Fibroblast of the conjunctiva (primary cell): Measurements from ENCODE around the gene SOS1.
A peak's percentile ranks its signal among the peaks of the same experiment; 100 is the strongest.
"Not testable (repeated sequence)": the region's sequence is repeated elsewhere in the genome, so short reads cannot be mapped to it uniquely, and the experiment has no call there.

ENCODE experiments used
- DNase-seq: peaks from one replicate; pipeline ENCODE4 v3.0.0-alpha.2; 2010; ENCODE audit warnings: low read depth

The SOS1 gene

DNA sequence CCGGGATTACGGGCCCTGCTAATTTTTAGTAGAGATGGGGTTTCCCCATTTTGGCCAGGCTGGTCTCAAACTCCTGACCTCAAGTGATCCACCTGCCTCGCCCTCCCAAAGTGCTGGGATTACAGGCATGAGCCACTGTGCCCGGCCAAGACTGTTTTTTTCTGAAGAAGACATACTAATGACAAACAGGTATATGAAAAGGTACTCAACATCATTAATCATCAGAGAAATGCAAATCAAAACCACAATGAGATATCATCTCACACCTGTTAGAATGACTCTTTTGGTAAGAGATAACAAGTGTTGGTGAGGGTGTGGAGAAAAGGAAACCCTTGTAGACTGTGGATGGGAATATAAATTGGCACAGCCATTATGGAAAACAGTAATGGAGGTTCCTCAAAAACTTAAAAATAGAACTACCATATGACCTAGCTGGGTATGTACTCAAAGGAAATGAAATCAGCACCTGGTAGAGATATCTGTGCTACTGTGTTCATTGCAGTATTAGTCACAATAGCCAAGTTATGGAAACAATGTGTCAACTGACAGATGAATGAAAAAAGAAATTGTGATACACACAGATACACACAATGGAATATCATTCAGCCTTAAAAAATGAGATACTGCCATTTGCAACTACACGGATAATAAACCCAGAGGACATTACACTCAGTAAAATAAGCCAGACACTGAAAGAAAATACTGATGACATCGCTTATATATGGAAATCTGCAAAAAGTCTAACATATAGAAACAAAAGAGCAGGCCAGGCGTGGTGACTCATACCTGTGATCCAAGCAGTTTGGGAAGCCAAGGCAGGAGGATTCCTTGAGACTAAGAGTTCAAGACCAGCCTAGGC is 20.8 kb downstream of the SOS1 start:
- no peak for DNase-seq

DNA sequence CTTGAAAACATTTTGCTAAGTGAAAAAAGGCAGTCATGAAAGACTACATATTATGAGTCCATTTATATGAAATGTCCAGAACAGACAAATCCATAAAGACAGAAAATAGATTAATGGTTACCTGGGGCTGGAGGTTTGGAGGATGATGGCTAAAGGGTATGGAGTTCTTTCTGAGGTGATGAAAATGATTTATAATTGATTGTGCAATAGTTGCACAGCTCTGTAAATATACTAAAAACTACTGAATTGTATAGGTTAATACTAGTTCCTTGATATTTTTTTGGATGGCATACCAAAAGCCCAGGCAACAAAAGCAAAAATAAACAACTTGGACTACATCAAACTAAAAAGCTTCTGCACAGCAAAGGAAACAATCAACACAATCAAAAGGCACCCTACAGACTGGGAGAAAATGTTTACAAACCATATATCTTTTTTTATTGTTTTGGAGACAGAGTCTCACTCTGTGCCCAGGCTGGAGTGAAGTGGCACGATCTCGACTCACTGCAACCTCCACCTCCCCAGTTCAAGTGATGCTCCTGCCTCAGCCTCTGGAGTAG is 21.5 kb downstream of the SOS1 start:
- DNase-seq: no peak

DNA sequence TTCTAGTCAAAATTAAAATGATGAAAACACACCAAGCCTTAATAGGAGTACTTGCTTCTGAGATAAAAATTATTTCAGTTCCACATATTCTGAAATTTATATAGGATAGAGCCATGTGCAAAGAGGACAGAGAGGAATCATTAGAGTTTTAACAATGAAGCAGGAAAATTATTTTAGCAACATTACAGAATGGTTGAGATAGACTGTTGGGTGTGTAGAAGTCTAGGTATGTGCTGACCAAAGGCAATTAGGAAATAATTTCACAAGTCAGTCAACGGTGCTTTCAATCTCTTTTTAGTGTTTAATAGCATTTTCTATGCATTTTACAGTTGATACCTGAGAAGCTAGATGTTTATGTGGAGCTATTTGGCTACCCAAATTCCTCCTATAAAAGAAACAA is 25.2 kb downstream of the SOS1 start:
- no peak for DNase-seq

DNA sequence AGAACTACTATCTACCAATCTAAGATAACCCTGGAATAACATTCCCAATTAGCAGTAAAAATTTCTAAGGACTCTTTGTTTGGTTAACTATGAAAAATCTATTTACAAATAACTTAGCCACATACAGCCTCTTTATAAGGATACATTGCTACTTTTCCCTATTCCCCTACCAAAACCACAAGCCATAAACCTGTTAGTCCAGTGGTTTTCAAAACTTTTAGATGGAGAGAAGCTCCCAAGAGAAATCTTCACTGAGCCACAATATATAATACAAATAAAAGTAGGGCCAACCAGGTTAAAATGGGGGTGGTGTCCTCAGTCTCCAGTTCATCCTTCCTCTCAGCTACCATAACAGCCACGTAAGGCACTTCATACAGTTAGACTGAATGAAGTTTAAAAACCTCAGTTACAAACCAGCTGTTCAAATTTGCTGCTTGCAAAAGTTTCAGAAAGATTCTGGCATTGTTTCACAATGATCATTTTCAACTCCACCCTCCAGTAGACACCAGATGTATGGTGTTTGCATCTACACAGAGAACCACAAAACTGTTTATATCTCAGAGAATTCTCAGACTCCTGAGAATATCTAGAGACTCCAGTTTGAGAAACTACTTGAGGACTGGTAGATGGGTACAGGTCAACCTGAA is 26.0 kb downstream of the SOS1 start:
- DNase-seq: peak; percentile 22

DNA sequence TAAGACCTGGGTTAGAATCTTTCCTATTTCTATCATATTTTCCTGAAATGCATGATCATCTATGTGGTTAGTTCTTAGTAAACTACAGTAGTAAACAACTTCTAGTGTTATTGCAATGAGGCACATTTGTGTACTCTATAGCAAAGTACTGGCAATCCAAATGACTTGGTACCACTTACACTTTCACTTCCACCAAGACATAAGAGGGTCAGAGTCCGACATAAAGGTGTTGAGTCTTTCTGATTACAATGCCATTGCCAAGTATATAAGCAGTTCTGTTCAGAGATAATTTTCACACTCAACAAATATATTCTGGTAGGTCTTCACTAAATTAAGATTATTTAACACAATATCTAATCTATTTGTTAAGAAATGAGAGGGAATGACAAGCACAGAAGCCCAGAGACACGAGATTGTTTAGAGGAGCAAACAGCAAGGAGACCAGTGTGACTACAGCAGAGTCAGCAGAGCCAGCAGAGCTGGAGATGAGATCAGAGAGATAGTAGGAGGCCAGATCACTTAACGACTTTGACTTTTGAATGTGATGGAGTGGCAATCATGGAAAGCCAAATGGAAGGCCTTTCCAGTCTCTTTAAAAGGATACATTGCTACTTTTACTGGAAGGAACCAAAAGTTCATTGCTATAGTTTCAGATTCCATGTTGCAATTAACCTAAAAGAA is 27.5 kb downstream of the SOS1 start:
- DNase-seq: no peak

DNA sequence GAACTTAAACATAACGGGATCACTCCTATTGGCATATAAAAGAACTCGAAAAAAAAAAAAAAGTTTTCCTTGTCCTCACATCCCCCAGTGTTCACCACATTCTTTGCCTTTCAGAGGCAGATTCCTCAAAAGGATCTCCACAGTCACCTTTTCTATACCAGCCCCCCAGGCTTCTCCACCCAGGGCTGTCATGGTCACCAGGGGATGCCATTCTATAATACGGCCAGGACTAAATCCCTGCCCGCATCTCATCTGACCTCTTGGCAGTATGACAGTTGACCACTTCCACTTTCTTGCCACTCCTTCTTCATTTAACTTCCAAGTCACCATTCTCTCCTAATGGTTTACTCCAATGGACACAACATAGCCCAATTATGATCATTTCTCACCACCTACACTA is 29.3 kb downstream of the SOS1 start:
- DNase-seq: no peak

DNA sequence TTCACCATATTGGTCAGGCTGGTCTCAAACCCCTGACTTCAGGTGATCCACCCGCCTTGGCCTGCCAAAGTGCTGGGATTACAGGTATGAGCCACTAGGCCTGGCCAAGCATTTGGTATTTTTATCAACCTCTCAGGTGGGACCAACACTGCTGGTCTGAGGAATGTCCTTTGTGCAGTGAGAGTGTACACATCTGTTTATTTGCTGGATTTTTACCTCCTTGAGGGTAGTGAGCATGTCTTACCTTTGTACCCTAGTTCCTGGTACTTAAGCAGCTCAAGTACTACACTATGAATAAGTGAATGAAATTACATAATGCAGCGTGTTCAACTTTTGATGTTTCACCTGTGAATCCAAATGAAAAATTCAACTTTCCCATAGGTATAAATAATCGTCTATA is 29.8 kb downstream of the SOS1 start:
- no peak for DNase-seq

DNA sequence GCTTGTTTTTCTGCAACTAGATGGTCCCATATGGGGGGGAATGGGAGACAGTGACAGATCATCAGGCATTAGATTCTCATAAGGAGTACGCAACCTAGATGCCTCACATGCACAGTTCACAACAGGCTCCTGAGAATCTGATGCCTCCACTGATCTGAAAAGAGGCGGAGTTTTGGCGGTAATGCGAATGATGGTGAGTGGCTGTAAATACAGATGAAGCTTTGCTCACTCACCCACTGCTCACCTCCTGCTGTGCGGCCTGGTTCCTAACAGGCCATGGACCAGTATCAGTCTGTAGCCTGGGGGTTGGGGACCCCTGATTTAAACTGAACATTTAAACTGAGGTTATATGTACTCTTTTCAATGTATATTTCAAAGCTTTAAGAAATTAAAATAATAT is 40.7 kb downstream of the SOS1 start:
- no peak for DNase-seq

DNA sequence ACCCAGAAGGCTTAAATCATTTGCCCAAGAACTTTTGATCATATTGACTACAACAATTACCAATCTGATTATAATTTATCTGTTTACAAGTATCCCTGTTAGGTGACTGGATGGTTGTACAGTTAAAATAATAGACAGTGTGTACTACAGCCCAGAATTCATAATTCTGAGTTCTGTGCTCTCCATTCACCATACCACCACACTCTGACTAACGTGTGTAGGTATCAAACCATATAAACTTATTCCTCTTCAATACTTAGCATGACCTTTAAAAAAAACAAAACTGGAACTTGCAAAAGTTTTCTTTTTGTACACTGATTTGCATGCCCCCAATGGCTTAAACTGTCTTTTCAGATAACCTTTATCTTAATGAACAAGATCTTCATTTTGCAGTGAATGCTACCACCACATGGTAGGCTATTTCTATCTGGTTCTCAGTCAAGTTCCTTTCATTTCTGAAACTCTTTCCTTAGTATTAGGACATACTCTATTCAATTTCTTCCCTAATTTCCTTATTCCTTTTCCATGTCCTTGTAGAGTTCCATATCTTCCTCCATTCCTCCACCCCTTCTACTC is 50.9 kb downstream of the SOS1 start:
- DNase-seq: no peak

DNA sequence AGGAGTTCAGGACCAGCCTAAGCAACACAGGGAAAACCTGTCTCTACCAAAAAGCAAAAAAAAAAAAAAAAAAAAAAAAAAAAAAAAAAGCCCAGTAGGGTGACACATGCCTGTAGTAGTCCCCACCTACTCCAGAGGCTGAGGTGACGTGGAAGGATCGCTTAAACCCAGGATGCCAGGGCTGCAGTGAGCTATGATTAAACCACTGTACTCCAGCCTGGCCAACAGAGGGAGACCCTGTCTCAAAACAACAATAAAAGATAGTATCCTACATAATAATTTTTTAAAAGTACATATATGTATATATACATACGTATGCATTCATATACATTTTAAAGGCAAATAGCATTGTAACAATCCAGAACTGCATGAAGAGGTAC is 51.7 kb downstream of the SOS1 start:
- no peak for DNase-seq

DNA sequence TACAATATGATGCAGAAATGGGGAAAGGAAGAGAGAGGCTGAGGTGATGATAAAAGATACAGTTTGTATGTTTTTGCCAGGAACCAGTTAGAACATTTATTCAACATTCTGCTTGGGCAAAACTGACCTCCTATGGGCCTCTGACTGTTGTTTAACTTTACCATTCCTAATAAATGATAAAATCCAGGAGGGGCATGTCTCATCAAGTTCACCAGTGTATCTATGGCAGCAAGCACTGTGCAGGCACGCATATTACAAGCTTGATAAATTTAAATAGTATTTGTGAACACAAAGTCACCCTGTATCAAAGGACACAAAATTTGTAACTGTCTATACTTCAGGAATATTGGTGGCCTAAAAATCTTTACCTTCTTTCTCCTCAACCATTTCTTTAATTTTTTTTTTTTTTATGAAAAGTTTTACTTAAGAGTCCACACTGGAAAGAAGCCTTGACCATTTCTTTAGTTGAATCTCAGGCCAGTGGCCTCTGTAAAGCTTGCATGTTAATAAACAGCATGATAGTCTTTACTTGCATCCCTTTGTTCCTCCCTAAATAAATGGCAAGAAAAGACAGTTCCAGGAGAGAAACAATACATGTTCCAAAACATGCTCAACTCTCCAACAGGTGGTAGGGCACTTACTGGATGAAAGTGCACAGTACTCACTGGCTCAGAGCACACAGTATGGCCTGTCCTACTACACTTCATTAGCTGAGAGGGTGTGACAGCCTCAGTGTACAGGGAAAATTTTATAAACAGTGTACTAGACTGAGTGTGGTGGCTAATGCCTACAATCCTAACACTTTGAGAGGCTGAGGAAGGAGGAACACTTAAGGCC is 52.3 kb downstream of the SOS1 start:
- no peak for DNase-seq

DNA sequence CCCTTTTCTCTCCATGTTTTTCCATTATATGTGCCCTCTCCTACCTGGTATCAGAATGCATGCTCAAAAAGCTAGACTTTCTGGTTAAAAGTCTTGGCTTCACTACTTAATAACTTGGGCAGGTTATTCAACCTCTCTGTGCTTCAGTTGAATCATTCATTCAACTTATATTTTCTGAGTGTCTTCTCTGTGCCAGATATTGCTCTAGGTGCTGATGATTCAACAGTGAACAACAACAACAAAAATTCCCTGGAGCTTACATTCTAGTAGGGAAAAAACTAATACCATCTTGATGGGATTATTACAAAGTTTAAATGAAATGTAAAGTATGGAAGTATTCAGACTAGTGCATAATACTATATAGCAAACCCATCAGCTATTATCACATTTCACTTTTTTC is 55.2 kb downstream of the SOS1 start:
- DNase-seq: no peak

DNA sequence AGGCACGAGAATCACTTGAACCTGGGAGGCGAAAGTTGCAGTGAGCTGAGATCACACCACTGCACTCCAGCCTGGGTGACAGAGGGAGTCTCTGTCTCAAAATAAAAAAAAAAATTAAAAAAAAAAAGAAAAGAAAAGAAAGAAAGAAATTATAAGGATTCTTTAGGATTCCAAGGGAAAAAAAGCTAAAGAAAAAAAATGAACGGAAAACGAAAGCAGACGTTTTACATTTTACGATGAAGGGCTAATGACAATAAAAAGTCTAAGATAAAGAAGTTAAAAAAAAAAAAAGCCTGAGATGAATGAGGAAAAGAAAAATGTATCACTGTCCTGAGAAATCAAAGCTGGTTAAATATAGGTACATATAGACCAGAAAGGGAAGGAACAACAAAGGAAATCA is 58.5 kb downstream of the SOS1 start:
- DNase-seq: no peak

DNA sequence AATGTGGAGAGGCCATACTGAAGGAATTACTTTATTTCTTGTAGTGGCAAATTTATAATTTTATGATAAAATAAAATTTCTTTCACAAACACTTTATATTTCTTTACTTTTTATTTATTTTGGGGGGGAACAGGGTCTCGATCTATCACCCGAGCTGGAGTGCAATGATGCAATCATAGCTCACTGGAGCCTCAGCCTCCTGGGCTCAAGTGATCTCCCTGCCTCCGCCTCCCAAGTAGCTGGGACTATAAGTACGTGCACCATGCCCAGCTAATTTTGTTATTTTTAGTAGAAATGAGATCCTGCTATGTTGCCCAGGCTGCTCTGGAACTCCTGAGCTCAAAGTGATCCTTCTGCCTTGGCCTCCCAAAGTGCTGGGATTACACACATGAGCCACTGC is 59.6 kb downstream of the SOS1 start:
- no peak for DNase-seq

DNA sequence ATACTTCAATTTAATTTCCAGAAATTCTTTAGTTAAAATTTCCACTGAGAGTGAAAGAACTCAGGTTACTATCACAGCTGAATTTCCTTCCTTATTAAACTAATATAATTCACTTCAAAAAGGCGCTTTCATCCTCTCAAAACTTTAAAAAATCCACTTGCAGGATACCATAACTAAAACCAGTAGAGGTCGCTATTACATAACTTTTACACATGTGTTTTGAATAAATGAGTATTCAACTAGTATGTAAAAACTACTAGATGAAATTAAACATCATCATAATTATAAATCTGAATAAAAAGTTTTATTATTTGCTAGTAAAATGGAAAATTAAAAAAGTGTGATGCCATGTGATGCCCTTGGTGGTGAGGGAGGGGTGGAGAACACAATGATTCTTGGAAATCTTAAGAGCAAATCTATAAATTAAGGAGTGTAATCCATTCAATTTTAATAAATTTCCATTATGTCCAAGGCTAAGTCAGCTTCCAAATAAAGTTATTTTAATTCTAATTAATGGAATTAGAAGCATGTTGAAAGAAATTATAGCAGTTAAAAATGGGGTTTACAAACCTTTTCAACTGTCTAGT is 61.4 kb downstream of the SOS1 start:
- peak; percentile 35 for DNase-seq

DNA sequence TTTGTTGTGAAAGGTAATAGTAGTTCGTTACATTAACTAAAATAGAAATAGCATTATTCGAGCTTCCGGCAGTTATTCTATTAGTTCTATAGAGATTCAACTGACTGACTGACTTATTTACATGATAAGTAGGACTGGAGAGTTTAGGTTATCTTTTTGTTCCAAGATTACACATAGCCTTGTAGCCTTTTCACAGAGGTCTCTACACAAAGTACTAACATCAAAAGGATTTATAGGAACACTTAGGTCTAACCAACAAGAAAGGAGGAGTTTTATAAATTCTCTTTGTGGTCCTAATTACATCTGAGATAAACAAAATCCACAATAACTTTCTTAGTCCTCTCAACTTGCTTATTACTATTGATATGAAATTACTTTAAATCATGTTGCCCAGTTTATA is 62.8 kb downstream of the SOS1 start:
- DNase-seq: no peak

DNA sequence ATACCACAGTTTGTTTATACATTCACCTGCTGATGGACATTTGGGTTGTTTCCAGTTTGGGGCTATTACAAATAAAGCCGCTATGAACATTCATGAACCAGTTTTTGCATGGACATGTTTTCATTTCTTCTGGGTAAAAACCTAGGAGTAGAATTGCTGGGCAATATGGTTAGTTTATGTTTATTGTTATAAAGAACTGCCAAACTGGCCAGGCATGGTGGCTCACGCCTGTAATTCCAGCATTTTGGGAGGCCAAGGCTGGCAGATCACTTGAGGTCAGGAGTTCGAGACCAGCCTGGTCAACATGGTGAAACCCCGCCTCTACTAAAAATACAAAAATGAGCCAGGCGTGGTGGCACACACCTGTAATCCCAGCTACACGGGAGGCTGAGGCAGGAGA is 68.2 kb downstream of the SOS1 start:
- not testable (repeated sequence) for DNase-seq

DNA sequence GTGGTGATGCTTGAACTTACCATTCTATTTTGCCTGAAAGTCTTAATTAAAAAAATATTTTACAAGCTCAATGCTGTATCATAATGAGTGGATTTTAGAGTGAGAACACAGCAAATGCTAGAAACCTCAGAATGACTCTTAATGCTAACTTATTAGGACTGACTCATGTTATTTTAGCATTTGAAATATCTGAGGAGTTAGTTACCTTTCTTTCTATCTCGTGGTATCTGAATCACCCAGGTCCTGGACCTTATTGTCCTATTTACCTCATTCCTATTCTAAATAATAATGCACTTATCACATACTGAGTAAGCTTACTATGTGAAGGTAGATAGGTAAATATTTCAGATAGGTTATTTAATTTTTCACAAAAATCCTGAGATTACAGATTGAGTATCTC is 70.7 kb downstream of the SOS1 start:
- no peak for DNase-seq

DNA sequence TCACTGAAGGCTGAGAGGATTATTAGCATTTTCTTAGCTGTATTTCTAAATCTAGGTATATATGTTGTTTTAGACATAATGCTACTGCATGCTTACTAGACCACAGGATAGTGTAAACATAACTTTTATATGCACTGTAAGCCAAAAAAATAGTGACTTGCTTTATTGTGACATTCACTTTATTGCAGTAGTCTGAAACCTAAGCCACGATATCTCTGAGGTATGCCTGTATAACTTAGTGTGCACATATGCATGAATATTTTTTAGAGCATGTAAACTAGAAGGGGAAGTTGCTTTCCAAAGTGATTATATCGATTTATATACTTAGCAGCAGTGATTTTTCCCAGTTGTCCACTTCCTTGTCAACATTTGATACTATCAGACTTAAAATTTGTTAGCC is 81.8 kb downstream of the SOS1 start:
- no peak for DNase-seq

DNA sequence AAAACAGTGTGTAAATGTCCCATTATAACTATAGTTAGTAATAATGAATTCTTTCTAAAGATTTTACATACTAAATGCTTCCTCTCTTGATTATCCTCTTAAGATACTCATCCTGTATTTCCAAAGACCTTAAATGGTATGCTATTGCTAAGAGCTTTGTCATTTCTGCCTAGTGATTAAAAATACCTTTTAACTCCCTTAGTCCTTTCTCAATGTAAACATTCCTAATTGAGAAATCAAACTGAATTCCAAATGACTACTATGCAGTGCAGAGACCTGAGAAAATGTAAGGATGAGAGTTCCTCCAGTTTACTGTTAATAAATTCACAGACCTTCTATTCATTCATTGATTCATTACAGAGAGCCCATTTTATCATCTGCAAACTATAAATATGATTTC is 86.9 kb downstream of the SOS1 start:
- DNase-seq: no peak

DNA sequence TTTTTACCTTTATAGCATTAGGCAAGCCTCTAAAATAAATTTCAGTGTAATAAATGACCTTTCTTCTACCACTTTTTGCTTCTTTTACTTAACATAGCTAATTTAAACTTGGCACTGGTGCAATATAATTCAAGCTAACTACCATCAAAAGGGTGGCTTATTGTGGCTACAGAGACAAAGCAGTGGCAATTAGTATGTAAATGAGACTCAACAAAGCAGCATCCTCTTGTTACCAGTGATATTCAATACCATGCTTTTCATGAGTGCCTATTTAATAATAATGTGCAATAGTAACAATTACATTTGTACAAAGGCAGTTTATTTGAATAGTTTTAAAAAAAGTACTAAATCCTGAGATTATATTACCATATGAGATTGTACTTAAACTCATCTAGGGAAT is 93.4 kb downstream of the SOS1 start:
- DNase-seq: no peak
